Retina (tissue), 1 donor: ENCODE results near the gene PWP1.
A peak's percentile ranks its signal among the peaks of the same experiment; 100 is the strongest.

ENCODE experiments used
- DNase-seq: peaks from one replicate; pipeline ENCODE4 v3.0.0-alpha.2; 2016

Gene PWP1

DNA sequence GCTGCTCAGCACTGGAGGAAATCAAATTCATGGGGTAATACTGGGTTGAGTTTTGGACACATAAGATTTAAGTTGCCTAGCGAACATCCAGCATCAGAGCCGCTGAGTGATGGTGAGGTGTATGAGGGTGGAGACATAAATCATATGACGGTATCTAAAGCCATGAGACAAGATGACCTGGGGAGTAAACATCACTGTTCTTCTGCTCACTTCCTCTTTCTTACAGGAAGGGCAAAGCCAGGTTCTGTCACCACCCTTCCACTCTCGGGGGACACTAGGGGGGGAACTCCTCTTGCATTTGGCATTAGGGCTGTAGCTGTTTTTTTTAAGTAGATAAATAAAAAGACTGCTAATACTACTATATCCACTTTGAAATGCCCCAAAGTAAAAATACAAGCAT is 51.3 kb downstream of the PWP1 start:
- no peak for DNase-seq

DNA sequence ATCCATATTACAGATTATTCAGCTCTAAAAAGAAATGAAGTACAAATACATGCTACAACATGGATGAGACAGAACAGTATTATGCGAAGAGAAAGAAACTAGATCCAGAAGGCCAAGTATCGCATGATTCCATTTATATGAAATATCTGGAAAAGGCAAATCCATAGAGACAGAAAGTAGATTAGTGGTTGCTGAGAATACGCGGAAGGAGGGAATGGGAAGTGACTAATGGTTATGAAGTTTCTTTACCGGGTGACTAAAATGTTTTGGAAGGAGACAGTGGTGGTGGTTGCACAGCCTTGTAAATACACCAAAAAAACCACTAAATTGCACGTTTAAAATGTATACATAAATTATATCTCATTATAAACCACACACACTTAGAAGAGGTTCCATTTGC is 62.9 kb downstream of the PWP1 start:
- DNase-seq, result no peak

DNA sequence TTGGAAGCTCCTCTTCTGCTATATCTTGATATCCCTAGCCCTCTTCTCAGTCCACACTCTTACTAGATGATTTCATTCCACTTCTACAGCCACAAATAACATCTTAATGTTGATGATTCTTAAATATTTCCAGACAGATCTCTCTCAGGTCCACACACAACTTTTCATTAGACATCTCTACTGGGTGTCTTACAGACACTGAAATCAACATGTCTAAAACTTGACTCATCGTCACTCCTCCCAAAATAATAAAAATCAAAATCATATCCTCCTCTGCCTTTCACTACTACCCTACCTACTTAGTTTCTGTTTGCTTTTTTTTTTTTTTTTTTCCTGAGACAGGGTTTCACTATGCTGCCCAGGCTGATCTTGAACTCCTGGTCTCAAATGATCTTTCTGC is 63.5 kb downstream of the PWP1 start:
- DNase-seq, result no peak

GRCh38 chr12:107759410-107759809 is 73.8 kb downstream of the PWP1 start:
- no peak for DNase-seq

DNA sequence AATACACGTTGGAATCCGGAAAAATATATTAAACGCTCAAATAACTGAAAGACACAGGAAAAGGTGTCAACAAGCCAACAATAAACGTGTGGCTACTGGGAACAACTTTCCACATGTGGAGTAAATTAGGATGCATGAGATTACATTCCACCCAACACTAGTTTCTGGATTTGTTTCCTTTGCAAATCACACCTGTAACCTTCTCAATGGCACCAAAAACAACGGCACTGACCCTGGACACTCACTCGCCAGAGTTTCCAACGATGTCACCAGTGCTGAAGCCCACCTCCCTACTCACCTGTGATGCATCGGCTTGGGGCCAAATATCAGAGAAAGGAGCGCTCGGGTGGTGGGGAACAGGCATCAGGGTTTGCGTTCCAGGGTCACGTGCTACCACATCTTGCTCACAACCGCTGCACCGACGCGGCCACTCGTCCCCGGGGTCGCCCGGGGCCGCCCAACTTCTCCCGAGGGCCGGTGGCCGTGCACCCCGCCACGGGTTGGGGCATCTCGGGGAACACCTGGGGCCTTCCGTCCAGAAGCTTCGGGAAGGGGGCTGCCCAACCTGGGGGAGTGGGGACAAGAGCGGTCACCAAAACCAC is 74.7 kb downstream of the PWP1 start:
- peak; percentile 61 for DNase-seq

DNA sequence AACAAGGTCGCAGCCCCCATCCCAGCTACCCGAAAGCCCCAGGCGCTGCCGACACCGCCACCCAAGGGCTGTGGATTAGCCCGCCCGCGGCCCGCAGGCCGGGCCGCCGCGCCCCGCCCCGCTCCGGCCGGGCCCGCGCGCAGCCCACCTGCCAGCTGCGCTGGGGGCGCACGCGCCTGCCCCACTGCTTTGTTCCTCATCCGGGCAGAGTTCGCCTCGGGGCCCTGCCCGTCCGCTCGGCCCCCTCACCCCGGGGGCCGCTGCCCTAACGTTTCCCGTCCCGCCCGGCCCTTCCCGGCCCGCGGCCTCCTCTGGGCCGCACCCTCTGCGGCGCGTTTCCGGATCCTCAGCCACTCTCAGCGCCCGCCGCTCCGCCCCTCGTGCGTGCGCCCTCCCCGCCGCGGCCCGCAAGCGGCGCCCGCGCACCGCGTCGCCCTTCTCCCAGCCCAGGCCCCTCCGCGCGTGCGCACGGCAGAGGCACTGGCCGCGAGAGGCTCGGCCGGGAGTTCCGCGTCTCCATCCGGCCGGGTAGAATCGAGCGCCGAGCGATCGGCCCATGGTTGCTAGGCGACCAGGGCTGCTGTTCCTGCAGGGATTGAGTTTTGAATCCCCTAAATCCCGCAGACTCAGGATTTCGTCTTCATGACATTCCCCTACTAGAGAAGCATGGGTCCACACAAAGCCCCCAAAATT is 75.4 kb downstream of the PWP1 start, which contains the start of gene PRDM4:
TSS of gene PRDM4 (minus strand) at position 329 of the 693 bp plus-strand sequence. CDS start 622 bp downstream, outside the sequence.
- peak; percentile 92 for DNase-seq

- DNase-seq, result no peak
These were observed 75.9 kb downstream of the PWP1 start for GRCh38 chr12:107761502-107761904.
